WTC11 (cell line): ENCODE results near the gene NRIP2.

Experiments used
- CREB1 ChIP-seq: sonication (generic); formaldehyde crosslinking; IDR thresholded peaks from 2 replicates; pipeline ENCODE4 v1.8.0; 2023; ENCODE audit warnings: mild to moderate bottlenecking, missing genetic modification reagents
- JUN ChIP-seq: sonication (generic); formaldehyde crosslinking; IDR thresholded peaks from 2 replicates; pipeline ENCODE4 v1.8.0; 2023; ENCODE audit warnings: mild to moderate bottlenecking, missing genetic modification reagents
- NR3C1 ChIP-seq: sonication (generic); formaldehyde crosslinking; conservative IDR thresholded peaks from 2 replicates; pipeline ENCODE4 v1.8.1; 2023; ENCODE audit warnings: low read depth, mild to moderate bottlenecking, missing genetic modification reagents
- ZBTB21 ChIP-seq: sonication (generic); formaldehyde crosslinking; IDR thresholded peaks from 2 replicates; pipeline ENCODE4 v1.8.1; 2023; ENCODE audit warnings: mild to moderate bottlenecking, missing genetic modification reagents, borderline replicate concordance
- TF ChIP-seq, protein P1 (sequence below): sonication (generic); formaldehyde crosslinking; conservative IDR thresholded peaks from 2 replicates; pipeline ENCODE4 v1.8.1; 2022; ENCODE audit warnings: mild to moderate bottlenecking, missing genetic modification reagents

DNA sequence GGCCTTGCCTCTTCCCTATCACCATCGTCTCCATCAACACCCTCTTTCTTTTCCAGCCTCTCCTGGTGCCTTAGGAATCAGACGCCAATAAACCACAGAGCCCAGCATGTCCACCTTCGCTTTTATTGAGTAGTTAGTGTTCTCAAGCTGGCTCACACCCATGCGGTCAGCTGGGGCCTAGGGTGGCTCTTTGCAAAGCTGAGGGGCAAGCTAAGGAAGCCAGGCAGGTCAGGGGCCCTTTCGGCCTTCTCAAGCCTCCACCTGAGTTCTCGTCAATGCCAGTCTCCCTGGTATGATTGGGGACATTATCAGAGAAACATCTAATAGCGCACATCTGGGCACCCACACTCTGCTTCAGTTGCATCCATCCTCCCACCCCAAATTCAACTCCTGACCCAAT lies 22.7 kb upstream of the NRIP2 start:
- TF ChIP-seq JUN (CRISPR knock-in tag) = no peak
- TF ChIP-seq, protein P1, sequence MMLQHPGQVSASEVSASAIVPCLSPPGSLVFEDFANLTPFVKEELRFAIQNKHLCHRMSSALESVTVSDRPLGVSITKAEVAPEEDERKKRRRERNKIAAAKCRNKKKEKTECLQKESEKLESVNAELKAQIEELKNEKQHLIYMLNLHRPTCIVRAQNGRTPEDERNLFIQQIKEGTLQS (CRISPR knock-in tag) = no peak
- no peak for TF ChIP-seq NR3C1 (CRISPR knock-in tag)
- no peak for TF ChIP-seq ZBTB21 (CRISPR knock-in tag)
- TF ChIP-seq CREB1 (CRISPR knock-in tag) = no peak
